Diencephalon (tissue), 1 donor: ENCODE measurements around the gene KRT17. TPM values are rescaled to one million over a fixed set of nuclear protein-coding genes. Genes with fewer than 3 reads are reported as not detected.

Experiments used
- total RNA-seq: library from RNA; depleted of rRNA; stranded (reverse); fragments of >200 nt; gene quantifications from one replicate; pipeline ENCODE4 v1.2.3, GENCODE V29; 2014

Gene KRT17
- not detected for total RNA-seq

DNA sequence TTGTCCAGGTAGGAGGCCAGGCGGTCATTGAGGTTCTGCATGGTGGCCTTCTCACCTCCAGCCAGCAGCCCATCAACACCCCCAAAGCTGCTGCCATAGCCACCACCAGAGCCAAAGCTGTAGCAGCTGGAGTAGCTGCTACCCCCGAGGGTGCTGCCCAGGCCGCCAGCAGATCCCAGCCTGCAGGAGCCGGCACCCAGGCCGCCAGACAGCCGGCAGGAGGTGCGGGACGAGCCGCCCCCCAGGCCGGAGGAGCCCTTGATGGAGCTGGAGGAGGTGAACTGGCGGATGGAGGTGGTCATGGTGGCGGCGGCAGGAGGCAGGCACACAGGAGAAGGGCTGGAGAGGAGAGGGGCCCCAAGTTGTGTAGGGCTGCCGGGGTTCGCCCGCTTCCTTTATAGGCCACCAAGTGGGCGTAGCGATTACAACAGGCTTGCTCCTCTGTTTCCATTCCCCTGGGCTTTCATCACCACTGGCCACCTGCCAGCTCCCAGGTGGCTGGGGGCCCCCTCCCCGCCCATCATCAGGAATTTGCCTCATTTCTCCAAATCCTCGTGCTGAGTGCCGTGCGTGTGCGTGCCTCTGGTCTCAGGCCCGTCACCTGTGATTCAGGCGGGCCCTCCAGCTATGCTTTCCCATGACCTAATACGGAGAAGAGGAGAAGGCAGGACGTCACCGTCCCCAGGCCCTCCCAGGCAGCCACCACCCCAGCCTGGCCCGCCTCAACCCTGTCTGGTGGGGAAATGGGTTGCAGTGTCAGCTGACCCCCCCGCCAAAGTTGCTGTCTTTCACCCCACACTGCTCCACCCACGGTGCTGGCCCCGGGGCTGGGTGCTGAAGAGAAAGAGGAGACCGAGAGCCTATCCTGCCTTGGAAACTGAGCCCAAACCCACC, at the start of gene KRT17:
Gene KRT17, minus strand, starts transcription at position 368 of the 894 bp plus-strand sequence. Its CDS starts 66 bp downstream, at position 302.

DNA sequence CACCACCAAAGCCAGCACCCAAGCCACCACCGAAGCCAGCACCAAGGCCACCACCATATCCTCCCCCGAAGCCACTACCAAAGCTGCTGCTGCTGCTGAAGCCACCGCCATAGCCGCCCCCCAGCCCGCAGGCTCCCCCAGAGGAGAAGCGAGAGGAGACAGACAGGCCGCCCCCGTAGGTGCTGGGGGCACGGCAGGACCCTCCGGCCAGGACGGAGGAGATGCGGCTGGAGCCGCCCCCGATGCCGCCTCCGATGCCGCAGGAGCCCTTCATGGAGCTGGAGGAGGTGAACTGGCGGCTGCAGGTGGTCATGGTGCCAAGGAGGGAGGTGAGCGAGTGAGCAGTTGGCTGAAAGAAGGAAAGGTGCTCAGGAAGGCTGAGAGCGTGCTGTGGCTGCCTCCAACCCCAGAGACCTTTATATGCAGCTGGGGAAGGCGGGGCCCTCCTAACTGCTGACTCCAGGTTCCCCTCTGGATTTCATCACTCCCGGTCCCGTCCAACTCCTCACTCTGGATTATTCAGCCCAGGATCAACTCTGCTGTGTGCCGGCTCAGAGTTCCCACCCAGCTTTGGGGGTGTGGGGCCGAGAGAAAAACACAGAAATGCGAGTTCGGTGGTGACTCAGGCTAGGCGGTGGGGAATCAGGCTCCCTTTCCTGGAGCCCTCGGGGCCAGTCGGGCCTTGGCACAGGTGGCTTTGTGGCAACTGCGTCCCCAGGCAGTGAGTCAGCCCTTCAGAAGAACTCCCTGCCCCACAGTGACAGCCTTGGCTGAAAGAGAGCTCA, 11.8 kb downstream of the KRT17 start, which contains the start of gene KRT16:
Gene KRT16, minus strand, starts transcription at position 392 of the 785 bp plus-strand sequence. Its CDS starts 79 bp downstream, at position 313.

DNA sequence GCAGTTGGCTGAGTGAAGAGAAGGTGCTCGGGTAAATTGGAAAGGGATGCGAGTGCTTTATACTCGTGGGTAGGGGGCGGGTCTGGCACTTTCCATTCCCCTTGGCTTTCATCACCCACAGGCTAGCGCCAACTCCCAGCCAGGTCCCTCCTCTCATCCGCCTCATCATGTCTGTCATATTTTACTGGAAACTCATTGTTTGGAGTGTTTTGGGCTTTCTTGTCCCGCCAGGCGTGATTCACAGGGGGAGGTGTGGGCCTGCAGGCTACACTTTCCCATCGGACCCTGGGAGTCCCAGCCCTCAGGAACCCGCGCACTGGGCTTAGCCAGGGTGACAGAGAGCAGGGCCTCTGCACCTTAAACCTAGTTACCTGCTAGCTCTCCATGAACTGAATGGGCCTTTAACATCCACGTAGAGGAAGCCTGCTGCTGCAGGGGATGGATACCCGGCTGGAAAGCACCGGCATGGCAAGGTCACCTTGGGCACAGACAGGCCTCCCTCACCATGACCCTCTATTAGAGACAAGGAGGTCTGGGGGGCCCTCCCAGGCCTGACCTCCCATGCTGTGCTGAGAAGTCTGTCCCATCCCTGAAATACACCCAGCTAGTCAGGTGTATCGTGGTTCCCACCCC, 37.4 kb downstream of the KRT17 start, which contains the start of gene KRT14:
Gene KRT14, minus strand, starts transcription at position 33 of the 633 bp plus-strand sequence. CDS start 61 bp downstream, outside the sequence.

GRCh38 chr17:41571561-41572434, 52.6 kb downstream of the KRT17 start, which contains the start of gene KRT9:
TSS of gene KRT9 (minus strand) at chr17:41572059. CDS start at chr17:41571992, 67 bp downstream.

Other genes with a start within 250 kb of the KRT17 start
- gene KRT34, start 242.3 kb downstream of the KRT17 start, total RNA-seq, result not detected
- 0.23 TPM for gene KRT31, start 227.0 kb downstream of the KRT17 start, total RNA-seq
- gene KRT37, start 200.0 kb downstream of the KRT17 start, total RNA-seq, result not detected
- not detected for gene KRT38, start 183.6 kb downstream of the KRT17 start, total RNA-seq
- gene KRT32, start 157.2 kb downstream of the KRT17 start, total RNA-seq, result not detected
- not detected for gene KRT35, start 143.4 kb downstream of the KRT17 start, total RNA-seq
- not detected for gene KRT36, start 134.7 kb downstream of the KRT17 start, total RNA-seq
- not detected for gene KRT13, start 119.0 kb downstream of the KRT17 start, total RNA-seq
- gene KRT15, start 105.7 kb downstream of the KRT17 start, total RNA-seq, result not detected
- gene KRT19, start 96.3 kb downstream of the KRT17 start, total RNA-seq, result 22.1 TPM
- gene KRT9, start 52.5 kb downstream of the KRT17 start, total RNA-seq, result not detected
- not detected for gene KRT14, start 37.7 kb downstream of the KRT17 start, total RNA-seq
- not detected for gene KRT16, start 11.8 kb downstream of the KRT17 start, total RNA-seq
- gene EIF1, start 64.3 kb upstream of the KRT17 start, total RNA-seq, result 114 TPM
- not detected for gene GAST, start 87.8 kb upstream of the KRT17 start, total RNA-seq
- 9.9 TPM for gene HAP1, start 110.1 kb upstream of the KRT17 start, total RNA-seq
- gene JUP, start 162.1 kb upstream of the KRT17 start, total RNA-seq, result 29.8 TPM
- 19.8 TPM for gene P3H4, start 187.4 kb upstream of the KRT17 start, total RNA-seq
- gene FKBP10, start 188.4 kb upstream of the KRT17 start, total RNA-seq, result 18.2 TPM
- gene NT5C3B, start 211.7 kb upstream of the KRT17 start, total RNA-seq, result 145 TPM
- not detected for gene KLHL10, start 213.2 kb upstream of the KRT17 start, total RNA-seq
- gene KLHL11, start 240.8 kb upstream of the KRT17 start, total RNA-seq, result 76.6 TPM